ENCODE data around the gene EPHA5. TPM values are rescaled to one million over a fixed set of nuclear protein-coding genes. Genes with fewer than 3 reads are reported as not detected.

EPHA5 gene
- total and polyA plus RNA-seq, 8 donors, result 0.08 to 1.8 (median 0.51) TPM; not detected in 2

- Histone ChIP-seq H3K4me3 (no peak overlapping the region), H3K27me3 (no peaks in the 10 kb centered on the region), H3K36me3 (no peaks in the 10 kb centered on the region), H3K27ac (no peak overlapping the region), H3K9me3 (no peaks in the 10 kb centered on the region), H3K4me1 (no peaks in the 10 kb centered on the region)
- intact Hi-C loops (cut with DNase I; ENCODE audit: low total_unique reads), result no loop called here
- no peak for DNase-seq
- no peak for TF ChIP-seq POLR2AphosphoS5 (IDR thresholded peaks at IDR 0.05)
- no peak for TF ChIP-seq EP300 (IDR thresholded peaks at IDR 0.05)
- no peak for TF ChIP-seq CTCF (IDR thresholded peaks at IDR 0.05)
- no peak for TF ChIP-seq POLR2A (IDR thresholded peaks at IDR 0.05)
- WGBS, 5 donors, result 41 to 55% (median 50%) methylated on average over 1 of the region's 1 CpG
Measured at GRCh38 chr4:65623506-65623905, 46.8 kb downstream of the EPHA5 start.

- intact Hi-C loops (cut with DNase I; ENCODE audit: low total_unique reads), result no loop called here
- H3K36me3 ChIP-seq, result no peaks in the 10 kb centered on the region
- no peaks in the 10 kb centered on the region for H3K4me1 ChIP-seq
- WGBS, 5 donors, result 48 to 71% (median 50%) methylated on average over 1 of the region's 1 CpG
- no peaks in the 10 kb centered on the region for H3K9me3 ChIP-seq
- H3K27ac ChIP-seq, result no peak overlapping the region
- DNase-seq, result no peak
- TF ChIP-seq EP300 (IDR thresholded peaks at IDR 0.05), result no peak
- no peak for TF ChIP-seq POLR2AphosphoS5 (IDR thresholded peaks at IDR 0.05)
- TF ChIP-seq CTCF (IDR thresholded peaks at IDR 0.05), result no peak
- TF ChIP-seq POLR2A (IDR thresholded peaks at IDR 0.05), result no peak
- no peak overlapping the region for H3K4me3 ChIP-seq
- no peaks in the 10 kb centered on the region for H3K27me3 ChIP-seq
Measured at GRCh38 chr4:65617416-65617815, 52.9 kb downstream of the EPHA5 start.

GRCh38 chr4:65604515-65604914 is 65.8 kb downstream of the EPHA5 start:
- Histone ChIP-seq H3K36me3 (no peaks in the 10 kb centered on the region), H3K4me3 (no peak overlapping the region), H3K4me1 (no peaks in the 10 kb centered on the region), H3K27me3 (no peaks in the 10 kb centered on the region), H3K27ac (no peak overlapping the region), H3K9me3 (no peaks in the 10 kb centered on the region)
- 69 to 79% (median 75%) methylated on average over 1 of the region's 1 CpG for WGBS, 5 donors
- TF ChIP-seq POLR2A (IDR thresholded peaks at IDR 0.05) (no peak), CTCF (IDR thresholded peaks at IDR 0.05) (no peak), POLR2AphosphoS5 (IDR thresholded peaks at IDR 0.05) (no peak), EP300 (IDR thresholded peaks at IDR 0.05) (no peak)
- no peak for DNase-seq
- intact Hi-C loops (cut with DNase I; ENCODE audit: low total_unique reads), result no loop called here

- Histone ChIP-seq H3K27ac (no peak overlapping the region), H3K9me3 (no peaks in the 10 kb centered on the region), H3K36me3 (no peaks in the 10 kb centered on the region), H3K4me3 (no peak overlapping the region), H3K27me3 (no peaks in the 10 kb centered on the region), H3K4me1 (no peaks in the 10 kb centered on the region)
- intact Hi-C loops (cut with DNase I; ENCODE audit: low total_unique reads), result no loop called here
- DNase-seq, result no peak
- WGBS, 5 donors, result 71 to 82% (median 73%) methylated on average over 3 of the region's 3 CpGs
- TF ChIP-seq POLR2A (IDR thresholded peaks at IDR 0.05) (no peak), CTCF (IDR thresholded peaks at IDR 0.05) (no peak), EP300 (IDR thresholded peaks at IDR 0.05) (no peak), POLR2AphosphoS5 (IDR thresholded peaks at IDR 0.05) (no peak)
Measured at GRCh38 chr4:65600656-65601055, 69.6 kb downstream of the EPHA5 start.
